ENCODE data around the gene SH2D7. TPM values are rescaled to one million over a fixed set of nuclear protein-coding genes. Genes with fewer than 3 reads are reported as not detected.

The SH2D7 gene
- 0.08 and 0.36 TPM in 2 replicates for total RNA-seq (2014; rRNA removed; shearing (Covaris generic))

DNA sequence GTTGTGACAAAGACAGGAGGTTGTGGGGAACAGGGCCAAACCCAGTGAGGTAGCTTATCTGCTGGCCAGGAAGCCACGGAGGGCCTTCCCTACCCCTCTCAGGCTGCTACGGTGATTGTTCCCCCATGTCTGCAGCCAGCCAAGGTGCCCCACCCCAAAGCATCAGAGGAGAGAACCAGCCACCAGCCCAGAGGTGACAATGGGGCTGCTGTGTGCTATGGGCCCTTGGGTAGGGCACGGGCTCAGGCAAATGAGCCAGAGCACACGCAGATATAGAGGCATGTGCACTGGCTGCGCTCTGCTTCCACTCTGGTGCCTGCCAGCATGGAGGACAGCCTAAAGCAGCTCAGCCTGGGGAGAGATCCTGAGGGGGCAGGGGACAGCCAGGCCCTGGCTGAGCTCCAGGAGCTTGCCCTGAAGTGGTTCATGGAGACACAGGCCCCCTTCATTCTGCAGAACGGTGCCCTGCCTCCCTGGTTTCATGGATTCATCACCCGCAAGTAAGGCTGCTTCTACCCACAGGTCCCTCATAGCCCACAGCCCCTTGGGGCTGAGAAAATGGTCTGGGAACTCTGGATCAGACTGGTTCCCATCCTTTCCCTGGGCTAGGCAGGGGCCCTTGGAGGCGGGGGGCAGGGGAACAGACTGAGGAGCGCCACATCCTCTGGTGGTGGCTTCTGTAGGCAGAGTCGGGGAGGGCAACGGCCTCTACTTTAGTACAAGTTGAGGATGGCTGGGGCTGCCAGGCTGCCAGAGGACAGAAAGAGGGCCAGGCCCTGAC lies at the start of gene SH2D7:
TSS of gene SH2D7 (plus strand) at position 301 of the 781 bp plus-strand sequence. CDS start at position 325, 24 bp downstream.
- Histone ChIP-seq H3K4me1 (peaks cover 41% of the 10 kb centered on the region), H3K4me3 (no peak within 1 kb of the TSS), H3K27ac (peak within 1 kb of the TSS; percentile 76), H3K27me3 (no peaks in the 10 kb centered on the region), H3K36me3 (no peaks in the 10 kb centered on the region), H3K9me3 (replicated peaks) (no peaks in the 10 kb centered on the region)
- peak; percentile 41 to 58 for DNase-seq

DNA sequence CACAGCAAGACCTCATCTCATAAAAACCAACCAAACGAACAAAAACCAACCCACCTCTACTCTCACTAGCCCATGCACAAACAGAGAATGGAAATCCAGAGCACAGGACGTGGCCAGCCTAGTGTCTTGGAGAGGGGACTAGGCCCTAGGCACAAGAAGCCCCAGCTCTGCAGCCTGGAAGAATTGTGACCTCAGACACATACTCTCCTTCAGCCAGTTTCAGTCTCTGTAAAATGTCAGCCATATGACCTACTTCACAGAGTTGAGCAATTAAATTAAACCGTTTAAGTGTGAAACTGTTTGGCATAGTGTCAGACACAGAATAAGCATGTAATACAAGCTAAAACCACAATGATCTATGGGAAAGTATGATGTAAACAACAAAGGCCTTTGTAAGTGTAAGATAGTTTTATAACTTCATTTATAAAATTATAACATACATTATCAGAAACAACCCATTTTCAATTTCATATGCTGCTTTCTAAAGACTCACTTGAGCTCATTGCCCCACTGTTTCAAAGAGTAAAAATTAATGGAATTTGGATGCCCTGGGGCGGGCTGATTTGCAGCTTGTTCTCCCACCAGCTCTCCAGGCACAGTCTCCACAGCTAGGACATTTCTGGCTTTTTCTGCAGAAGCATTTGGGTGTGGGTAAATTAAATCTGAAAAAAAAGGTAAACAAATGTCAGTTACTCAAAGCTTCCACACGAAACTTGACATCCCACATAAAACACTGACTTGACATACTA lies 47.8 kb upstream of the SH2D7 start:
- Histone ChIP-seq H3K36me3 (peaks cover 40% of the 10 kb centered on the region), H3K4me3 (no peak overlapping the region), H3K9me3 (replicated peaks) (no peaks in the 10 kb centered on the region), H3K27ac (no peak overlapping the region), H3K27me3 (no peaks in the 10 kb centered on the region), H3K4me1 (peaks cover 13% of the 10 kb centered on the region; the same call in 1 of the 2 replicates)
- DNase-seq: no peak

DNA sequence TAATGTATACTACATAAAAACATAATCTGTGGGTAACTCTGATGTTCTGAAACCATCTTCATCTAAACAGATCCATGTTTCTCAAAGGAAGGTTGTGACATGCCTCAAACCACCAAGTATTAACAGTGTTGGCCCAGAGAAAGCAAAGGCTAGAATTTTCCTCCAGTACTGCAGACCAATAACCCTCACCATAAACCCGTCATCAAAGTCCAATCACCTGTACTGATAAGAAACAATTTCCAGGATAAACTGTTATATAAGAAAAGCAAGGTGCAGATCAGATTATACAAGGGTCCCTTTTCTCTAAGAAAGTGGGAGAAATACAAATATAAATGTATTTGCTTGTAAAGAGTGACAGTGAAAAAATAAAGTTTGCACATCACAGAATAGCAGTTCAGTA lies 47.2 kb upstream of the SH2D7 start:
- Histone ChIP-seq H3K27ac (no peak overlapping the region), H3K36me3 (peaks cover 46% of the 10 kb centered on the region), H3K27me3 (no peaks in the 10 kb centered on the region), H3K9me3 (replicated peaks) (no peaks in the 10 kb centered on the region), H3K4me3 (no peak overlapping the region), H3K4me1 (peaks cover 17% of the 10 kb centered on the region; the same call in 1 of the 2 replicates)
- DNase-seq: no peak

DNA sequence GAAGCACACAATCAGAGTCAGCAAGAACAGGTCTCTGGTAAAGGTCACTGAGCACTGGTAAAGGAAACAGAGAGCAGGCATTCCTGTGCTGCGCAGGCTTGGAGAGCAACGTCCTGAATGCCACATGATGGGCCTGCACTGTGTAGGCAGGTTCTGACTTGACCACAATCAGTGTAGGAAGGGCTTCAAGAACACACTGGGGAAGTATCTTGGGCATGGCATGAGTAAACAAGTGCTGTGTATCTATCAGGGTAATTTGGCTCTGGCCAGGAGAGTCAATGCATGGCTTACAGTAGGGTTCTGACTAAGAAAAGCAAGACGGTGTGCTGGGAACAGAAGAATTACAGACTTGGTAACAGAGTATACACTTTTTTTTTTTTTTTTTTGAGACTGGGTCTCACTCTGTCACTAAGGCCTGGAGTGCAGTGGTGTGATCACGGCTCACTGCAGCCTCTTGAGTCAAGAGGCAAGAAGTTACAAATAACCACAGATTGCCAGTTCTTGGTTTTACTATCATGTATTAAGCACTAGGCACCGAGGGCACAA lies 45.5 kb upstream of the SH2D7 start:
- Histone ChIP-seq H3K4me3 (no peak overlapping the region), H3K27ac (no peak overlapping the region), H3K27me3 (no peaks in the 10 kb centered on the region), H3K4me1 (peaks cover 19% of the 10 kb centered on the region; the same call in 1 of the 2 replicates), H3K36me3 (peaks cover 46% of the 10 kb centered on the region), H3K9me3 (replicated peaks) (no peaks in the 10 kb centered on the region)
- DNase-seq: no peak

DNA sequence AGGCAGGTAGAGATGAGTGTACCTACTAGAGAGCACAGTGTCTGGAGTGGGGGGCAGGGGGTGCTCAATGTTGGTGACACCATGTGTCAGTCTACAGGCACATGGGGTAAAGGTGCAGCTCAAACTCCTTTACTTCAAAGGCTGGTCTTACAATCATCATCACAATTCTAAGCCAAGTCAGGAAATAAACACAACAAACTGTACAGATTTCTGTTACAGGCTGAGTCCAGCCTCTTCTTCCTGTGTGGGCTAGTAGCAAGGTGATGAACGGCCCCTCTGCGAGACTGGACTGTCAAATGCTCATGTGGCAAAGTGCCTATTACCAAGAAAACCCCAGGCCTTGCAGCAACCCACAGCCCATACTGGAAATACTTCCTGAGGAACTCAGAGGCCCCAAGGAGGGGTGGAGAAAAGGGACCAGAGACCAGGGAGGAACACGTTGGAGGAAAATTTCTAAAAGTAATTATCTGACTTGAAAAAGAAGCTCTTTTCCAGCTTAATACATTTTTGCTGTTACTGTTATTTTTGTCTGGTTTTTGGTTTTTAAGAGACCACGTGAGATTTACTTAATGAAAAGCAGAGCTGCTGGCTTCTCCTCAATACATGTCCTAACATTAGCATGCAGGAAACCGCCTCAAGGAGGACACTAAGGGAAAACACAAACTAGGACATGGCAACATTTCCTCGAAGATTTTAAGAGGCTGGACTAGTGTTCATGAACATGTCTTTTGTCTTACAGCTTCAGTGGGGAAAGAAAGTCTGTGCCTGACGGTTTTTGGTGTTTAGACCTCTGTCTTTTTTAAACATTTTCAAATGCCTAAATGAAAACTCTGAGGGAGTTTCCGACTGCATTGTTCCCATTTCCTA lies 44.4 kb upstream of the SH2D7 start:
- H3K27ac ChIP-seq: no peak overlapping the region
- no peaks in the 10 kb centered on the region for H3K9me3 ChIP-seq (replicated peaks)
- peaks cover 46% of the 10 kb centered on the region for H3K36me3 ChIP-seq
- H3K27me3 ChIP-seq: no peaks in the 10 kb centered on the region
- H3K4me1 ChIP-seq: peaks cover 25% of the 10 kb centered on the region
- H3K4me3 ChIP-seq: no peak overlapping the region
- DNase-seq: no peak

DNA sequence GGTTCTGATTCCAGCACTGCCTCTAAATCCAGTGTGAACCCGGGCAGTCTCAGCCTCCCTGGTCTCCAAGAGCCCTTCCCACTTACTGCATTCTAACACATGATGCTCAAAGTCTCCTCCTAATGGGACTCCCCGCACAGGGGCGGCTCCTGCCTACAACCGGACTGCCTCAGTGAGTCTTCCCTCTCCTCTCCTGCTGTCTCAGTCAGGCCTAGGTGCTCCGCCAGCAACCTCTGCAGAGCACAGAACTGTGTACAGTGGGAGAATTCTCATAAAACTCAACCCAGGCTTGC lies 43.8 kb upstream of the SH2D7 start:
- no peak overlapping the region for H3K27ac ChIP-seq

DNA sequence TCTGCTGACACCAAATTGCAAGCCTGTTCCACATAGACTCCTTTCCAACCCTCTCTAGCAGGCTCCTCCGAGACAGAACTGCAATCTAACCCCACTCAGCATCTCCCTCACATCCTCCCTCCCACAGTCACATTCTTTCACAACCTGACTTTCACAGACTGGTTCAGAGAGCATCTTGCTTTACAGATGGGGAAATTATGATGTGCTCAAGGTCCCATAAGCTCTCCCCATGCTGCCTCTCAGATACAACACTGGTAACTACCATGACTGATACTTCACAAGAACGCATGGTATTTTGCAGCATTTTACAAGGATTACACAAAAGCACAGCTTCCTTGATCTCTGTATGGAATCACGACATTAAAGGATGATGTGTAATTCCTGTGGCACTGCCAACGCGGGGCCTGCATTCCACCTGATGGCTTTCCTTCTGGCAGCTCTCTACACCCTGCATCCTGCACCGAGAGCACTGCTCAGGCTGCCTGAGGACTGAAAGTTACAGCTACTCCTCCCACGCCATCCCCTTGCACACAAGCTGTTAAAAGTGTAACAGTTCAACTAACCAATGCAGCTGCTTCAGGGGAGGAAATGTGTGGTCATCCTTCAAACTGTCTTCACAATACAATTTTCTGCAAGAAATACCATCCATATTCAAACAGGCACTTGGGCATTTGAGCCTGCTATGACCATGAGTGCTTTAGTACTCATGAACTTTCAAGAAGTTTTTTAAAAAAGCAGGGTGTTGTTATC lies 42.5 kb upstream of the SH2D7 start:
- Histone ChIP-seq H3K9me3 (replicated peaks) (no peaks in the 10 kb centered on the region), H3K36me3 (peaks cover 48% of the 10 kb centered on the region), H3K27me3 (no peaks in the 10 kb centered on the region), H3K27ac (no peak overlapping the region), H3K4me3 (no peak overlapping the region), H3K4me1 (peaks cover 17% of the 10 kb centered on the region)
- no peak for DNase-seq

More for the DNA sequence above, 43.8 kb upstream of the SH2D7 start:
- peaks cover 25% of the 10 kb centered on the region for H3K4me1 ChIP-seq
- H3K9me3 ChIP-seq (replicated peaks): no peaks in the 10 kb centered on the region
- peaks cover 47% of the 10 kb centered on the region for H3K36me3 ChIP-seq
- no peak overlapping the region for H3K4me3 ChIP-seq
- no peaks in the 10 kb centered on the region for H3K27me3 ChIP-seq
- no peak for DNase-seq

DNA sequence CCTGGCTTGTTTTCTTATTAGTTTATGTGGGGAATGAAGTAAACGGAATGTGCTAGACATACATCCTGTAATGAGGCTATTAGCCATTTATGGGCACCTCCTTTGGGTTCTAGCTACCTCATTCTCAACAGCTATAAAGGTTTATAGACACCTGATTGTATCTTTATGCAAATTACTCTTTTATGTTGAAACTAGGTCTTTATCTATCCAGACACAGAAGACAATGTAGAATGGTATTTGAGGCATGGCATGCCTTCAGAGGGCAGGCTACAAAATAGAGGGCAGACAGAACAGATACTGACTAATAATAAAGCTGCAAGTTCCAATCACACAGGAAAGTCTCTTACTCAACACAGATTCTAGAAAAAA lies 41.9 kb upstream of the SH2D7 start:
- Histone ChIP-seq H3K27ac (no peak overlapping the region), H3K27me3 (no peaks in the 10 kb centered on the region), H3K4me1 (peaks cover 12% of the 10 kb centered on the region), H3K9me3 (replicated peaks) (no peaks in the 10 kb centered on the region), H3K4me3 (no peak overlapping the region), H3K36me3 (peaks cover 48% of the 10 kb centered on the region)
- DNase-seq: no peak

DNA sequence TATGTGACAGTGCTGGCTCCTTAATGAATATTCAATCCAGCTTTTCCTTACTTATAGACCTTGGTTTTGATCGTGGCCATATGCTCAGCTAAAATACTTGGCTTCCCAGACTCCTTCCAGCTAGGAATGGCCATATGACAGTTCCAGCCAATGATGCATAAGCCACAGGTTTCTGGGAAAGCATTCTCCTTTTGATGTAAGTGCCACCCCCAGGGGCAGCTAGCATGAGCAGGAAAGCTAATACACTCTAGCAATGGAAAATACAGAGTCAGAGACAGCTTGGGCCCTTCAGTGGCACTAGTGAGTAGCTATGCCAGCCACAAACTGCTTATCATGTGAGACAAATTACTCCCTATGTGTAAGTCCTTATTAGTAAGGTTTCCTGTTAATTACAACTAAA lies 41.5 kb upstream of the SH2D7 start:
- Histone ChIP-seq H3K27ac (no peak overlapping the region), H3K4me1 (peaks cover 12% of the 10 kb centered on the region), H3K9me3 (replicated peaks) (no peaks in the 10 kb centered on the region), H3K27me3 (no peaks in the 10 kb centered on the region), H3K4me3 (no peak overlapping the region), H3K36me3 (peaks cover 48% of the 10 kb centered on the region)
- DNase-seq: no peak

DNA sequence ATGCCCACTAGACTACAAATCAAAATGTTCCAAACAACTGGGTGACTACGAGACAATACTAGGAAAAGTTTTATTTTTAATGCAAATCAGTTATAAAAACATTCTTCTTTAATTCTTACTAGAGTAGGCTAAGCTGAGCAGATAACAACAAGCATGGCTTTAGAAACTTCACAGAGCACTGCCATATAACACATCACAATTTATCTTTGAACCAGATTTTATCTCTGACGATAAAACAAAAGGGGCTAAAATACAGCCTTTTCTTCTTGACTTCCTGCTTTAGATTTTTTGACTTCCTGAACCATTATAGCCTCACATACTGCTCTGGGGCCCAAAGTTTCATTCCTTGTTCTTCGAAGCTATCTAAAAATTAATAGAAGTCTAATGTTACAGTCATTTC lies 40.8 kb upstream of the SH2D7 start:
- Histone ChIP-seq H3K27ac (no peak overlapping the region), H3K27me3 (no peaks in the 10 kb centered on the region), H3K36me3 (peaks cover 48% of the 10 kb centered on the region), H3K4me3 (no peak overlapping the region), H3K9me3 (replicated peaks) (no peaks in the 10 kb centered on the region), H3K4me1 (peaks cover 13% of the 10 kb centered on the region)
- DNase-seq: no peak

DNA sequence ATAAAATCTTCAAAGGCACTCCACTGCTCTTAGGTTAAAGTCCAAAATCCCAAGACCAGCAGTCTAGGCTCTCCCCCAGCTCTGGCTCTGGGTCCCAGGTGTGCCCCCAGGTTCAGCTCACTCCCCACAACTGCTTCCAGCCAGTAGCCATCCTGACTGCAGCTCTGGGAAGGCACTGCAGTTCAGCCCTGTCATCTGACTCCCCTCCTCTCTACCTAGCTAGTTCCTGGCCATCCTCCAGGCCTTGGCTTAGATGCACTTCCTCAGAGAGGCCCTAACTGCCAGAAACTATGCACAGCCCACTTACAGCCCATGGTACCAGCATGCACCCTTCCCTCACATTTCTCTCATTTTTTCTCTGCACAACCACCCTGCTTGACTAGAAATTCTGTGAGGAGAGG lies 40.4 kb upstream of the SH2D7 start:
- peak in 1 of 2 experiments; percentile 48 for DNase-seq
- Histone ChIP-seq H3K4me3 (no peak overlapping the region), H3K36me3 (peaks cover 45% of the 10 kb centered on the region), H3K27me3 (no peaks in the 10 kb centered on the region), H3K27ac (no peak overlapping the region), H3K4me1 (peaks cover 17% of the 10 kb centered on the region), H3K9me3 (replicated peaks) (no peaks in the 10 kb centered on the region)

DNA sequence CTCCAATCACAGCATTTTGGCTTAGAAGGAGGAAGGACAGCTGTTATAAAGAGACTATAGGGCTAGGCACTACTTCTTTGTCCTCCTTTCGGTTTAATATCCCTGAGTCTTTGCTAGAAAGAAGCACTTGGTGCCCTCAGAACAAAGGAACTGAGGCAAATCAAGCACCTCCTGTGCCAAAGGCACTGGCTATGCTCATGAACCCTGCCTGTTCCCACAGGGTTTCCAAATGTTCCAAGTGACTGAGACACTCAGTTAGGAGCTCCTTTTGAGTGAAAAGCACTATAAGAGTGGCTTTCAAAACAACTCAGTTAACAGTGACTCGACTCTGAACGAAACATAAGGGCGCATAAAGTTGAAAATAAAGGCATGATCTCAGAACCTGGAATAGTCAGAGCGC lies 39.8 kb upstream of the SH2D7 start:
- Histone ChIP-seq H3K27ac (no peak overlapping the region), H3K9me3 (replicated peaks) (no peaks in the 10 kb centered on the region), H3K36me3 (peaks cover 45% of the 10 kb centered on the region), H3K27me3 (no peaks in the 10 kb centered on the region), H3K4me3 (no peak overlapping the region), H3K4me1 (peaks cover 18% of the 10 kb centered on the region)
- no peak for DNase-seq

DNA sequence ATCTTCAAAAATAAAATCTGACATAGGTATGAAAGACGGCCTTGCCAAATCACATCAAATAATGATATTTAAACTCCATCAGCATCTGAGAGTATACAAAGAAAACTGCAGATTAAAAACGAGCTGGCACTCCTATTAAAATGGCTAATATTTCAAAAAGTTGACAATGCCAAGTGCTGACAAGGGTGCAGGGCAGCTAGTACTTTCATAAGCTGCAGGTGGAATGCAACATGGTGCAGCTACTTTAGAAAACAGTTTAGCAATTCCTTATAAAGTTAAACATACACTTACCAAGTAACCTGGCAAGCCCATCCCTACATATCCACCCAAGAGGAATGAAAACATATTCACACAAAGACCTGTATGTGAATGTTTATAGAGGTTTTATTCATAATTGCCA lies 37.8 kb upstream of the SH2D7 start:
- peaks cover 42% of the 10 kb centered on the region for H3K36me3 ChIP-seq
- DNase-seq: no peak
- H3K4me3 ChIP-seq: no peak overlapping the region
- peaks cover 36% of the 10 kb centered on the region for H3K4me1 ChIP-seq
- no peaks in the 10 kb centered on the region for H3K27me3 ChIP-seq
- no peaks in the 10 kb centered on the region for H3K9me3 ChIP-seq (replicated peaks)
- no peak overlapping the region for H3K27ac ChIP-seq

DNA sequence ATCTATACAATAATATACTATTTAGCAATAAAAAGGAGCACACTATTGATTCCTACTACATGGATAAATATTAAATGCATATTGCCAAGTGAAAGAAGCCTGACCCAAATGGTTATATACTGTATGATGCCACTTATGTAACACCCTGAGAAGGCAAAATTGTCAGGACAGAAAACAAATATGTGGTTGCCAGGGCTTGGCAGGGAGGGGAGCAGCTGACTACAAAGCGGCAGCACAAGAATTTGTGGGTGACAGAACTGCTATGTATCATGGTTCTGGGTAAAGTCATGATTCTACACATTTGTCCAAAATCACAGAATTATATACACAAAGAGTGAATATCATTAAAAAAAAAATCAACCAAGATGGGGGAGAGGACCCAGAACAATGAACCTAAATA lies 37.4 kb upstream of the SH2D7 start:
- DNase-seq: no peak
- H3K9me3 ChIP-seq (replicated peaks): no peaks in the 10 kb centered on the region
- H3K27me3 ChIP-seq: no peaks in the 10 kb centered on the region
- H3K36me3 ChIP-seq: peaks cover 37% of the 10 kb centered on the region
- H3K4me3 ChIP-seq: no peak overlapping the region
- no peak overlapping the region for H3K27ac ChIP-seq
- H3K4me1 ChIP-seq: peaks cover 39% of the 10 kb centered on the region

Data from SJCRH30 (cell line).